ENCODE measurements around the gene SELENOO. TPM values are rescaled to one million over a fixed set of nuclear protein-coding genes. Genes with fewer than 3 reads are reported as not detected.
A peak's percentile ranks its signal among the peaks of the same experiment; 100 is the strongest.

SELENOO gene
- total and polyA plus RNA-seq, 4 donors = 15.6 to 30.3 (median 24.1) TPM

DNA sequence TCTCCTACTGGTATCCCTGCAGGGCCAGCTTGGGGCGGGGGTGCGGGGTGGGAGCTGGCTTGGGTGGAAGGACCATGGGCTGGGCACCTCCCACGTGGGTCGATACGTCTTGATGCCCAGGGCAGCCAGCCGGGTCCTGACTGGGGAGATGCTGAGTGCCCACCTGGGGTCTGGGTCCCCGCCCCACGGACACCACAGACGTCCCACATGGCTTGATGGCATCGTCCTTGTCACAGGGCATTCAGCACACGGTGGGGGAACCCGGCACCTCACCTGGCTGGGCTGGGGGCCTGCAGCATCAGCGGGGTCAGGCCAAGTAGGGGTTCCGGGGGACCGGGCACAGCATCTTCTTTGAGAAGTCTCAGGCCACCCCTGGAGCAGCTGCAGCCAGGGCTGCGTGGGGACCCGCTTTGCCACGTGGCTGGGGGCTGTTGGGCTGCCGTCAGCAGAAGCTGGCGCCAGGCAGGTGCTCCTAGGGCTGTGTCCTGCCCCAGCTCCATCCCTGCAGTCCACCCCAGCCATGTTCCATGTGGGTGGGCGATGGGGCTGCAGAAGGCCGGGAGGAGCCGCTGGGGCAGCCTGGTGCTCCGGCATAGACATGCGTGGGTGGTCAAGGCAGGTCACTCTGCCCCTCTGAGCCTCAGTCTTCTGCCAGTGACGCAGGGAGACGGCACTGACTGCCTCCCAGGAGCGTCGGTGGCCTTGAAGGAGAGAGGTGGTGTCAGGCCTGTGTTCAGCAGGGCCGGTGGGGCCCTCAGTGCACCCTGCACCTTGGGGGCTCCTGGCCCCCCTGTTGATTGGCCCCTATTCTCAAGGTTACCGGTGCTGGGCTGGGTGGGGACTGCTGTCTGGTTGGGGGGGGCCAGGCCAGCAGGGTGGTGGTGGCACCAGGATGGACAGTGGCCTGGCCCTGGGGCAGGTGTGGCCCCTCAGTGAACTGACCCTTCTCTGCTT lies 8.4 kb downstream of the SELENOO start:
- Histone ChIP-seq H3K4me3 (no peak overlapping the region), H3K9ac (ENCODE audit: insufficient read depth in 1 of 2, low read length in 2 of 2) (no peak overlapping the region), H3K9me3 (ENCODE audit: control insufficient read depth in 4 of 4, insufficient read depth in 3 of 4, low read length in 3 of 4) (no peaks in the 10 kb centered on the region), H3K36me3 (ENCODE audit: control insufficient read depth in 4 of 4, insufficient read depth in 4 of 4, low read length in 4 of 4) (peaks cover 7 to 51% (median 39%) of the 10 kb centered on the region in 4 donors), H3K27ac (ENCODE audit: low read depth in 1 of 2, low read length in 1 of 2) (no peak overlapping the region), H3K27me3 (ENCODE audit: control insufficient read depth in 3 of 3, insufficient read depth in 3 of 3, low read length in 2 of 3) (no peaks in the 10 kb centered on the region), H3K4me1 (ENCODE audit: control insufficient read depth in 5 of 5, insufficient read depth in 5 of 5, low read length in 5 of 5) (peaks cover 0 to 2% (median 0%) of the 10 kb centered on the region in 5 donors)
- TF ChIP-seq, protein P1, sequence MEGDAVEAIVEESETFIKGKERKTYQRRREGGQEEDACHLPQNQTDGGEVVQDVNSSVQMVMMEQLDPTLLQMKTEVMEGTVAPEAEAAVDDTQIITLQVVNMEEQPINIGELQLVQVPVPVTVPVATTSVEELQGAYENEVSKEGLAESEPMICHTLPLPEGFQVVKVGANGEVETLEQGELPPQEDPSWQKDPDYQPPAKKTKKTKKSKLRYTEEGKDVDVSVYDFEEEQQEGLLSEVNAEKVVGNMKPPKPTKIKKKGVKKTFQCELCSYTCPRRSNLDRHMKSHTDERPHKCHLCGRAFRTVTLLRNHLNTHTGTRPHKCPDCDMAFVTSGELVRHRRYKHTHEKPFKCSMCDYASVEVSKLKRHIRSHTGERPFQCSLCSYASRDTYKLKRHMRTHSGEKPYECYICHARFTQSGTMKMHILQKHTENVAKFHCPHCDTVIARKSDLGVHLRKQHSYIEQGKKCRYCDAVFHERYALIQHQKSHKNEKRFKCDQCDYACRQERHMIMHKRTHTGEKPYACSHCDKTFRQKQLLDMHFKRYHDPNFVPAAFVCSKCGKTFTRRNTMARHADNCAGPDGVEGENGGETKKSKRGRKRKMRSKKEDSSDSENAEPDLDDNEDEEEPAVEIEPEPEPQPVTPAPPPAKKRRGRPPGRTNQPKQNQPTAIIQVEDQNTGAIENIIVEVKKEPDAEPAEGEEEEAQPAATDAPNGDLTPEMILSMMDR (IDR thresholded peaks at IDR 0.05; ENCODE audit: control extremely low read depth, extremely low read depth) = no peak
- DNase-seq = no peak
- WGBS, 2 donors = 85 to 90% methylated on average over 29 to 31 of the region's 31 CpGs
- no peak for ATAC-seq (ENCODE audit: insufficient read depth, low FRiP score)

DNA sequence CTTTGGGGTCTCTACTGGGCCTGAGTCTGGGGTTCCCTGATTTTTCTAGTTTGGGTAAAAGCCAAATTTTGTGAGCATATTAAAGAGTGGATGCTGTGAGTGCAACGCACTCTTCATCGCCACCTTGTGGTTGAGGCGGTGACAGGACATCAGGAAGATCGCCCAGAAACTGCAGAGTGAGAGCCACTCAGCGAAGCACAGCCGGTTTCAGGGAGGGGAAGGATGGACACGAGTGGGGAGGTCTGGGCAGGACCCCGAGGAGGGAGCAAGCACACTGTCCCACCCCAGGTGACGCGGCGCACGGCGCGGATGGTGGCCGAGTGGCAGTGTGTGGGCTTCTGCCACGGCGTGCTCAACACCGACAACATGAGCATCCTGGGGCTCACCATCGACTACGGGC lies 9.1 kb downstream of the SELENOO start:
- WGBS, 2 donors = 60 to 63% methylated on average over 20 of the region's 20 CpGs
- Histone ChIP-seq H3K4me1 (ENCODE audit: control insufficient read depth in 5 of 5, insufficient read depth in 5 of 5, low read length in 5 of 5) (peaks cover 0 to 2% (median 0%) of the 10 kb centered on the region in 5 donors), H3K9ac (ENCODE audit: insufficient read depth in 1 of 2, low read length in 2 of 2) (no peak overlapping the region), H3K9me3 (ENCODE audit: control insufficient read depth in 4 of 4, insufficient read depth in 3 of 4, low read length in 3 of 4) (no peaks in the 10 kb centered on the region), H3K36me3 (ENCODE audit: control insufficient read depth in 4 of 4, insufficient read depth in 4 of 4, low read length in 4 of 4) (peaks cover 7 to 50% (median 39%) of the 10 kb centered on the region in 4 donors), H3K27me3 (ENCODE audit: control insufficient read depth in 3 of 3, insufficient read depth in 3 of 3, low read length in 2 of 3) (no peaks in the 10 kb centered on the region), H3K27ac (ENCODE audit: low read depth in 1 of 2, low read length in 1 of 2) (no peak overlapping the region), H3K4me3 (no peak overlapping the region)
- TF ChIP-seq, protein P1 (IDR thresholded peaks at IDR 0.05; ENCODE audit: control extremely low read depth, extremely low read depth) = peak; percentile 76
- ATAC-seq (ENCODE audit: insufficient read depth, low FRiP score) = peak; percentile 76
- peak; percentile 63 to 75 (median 69) for DNase-seq

DNA sequence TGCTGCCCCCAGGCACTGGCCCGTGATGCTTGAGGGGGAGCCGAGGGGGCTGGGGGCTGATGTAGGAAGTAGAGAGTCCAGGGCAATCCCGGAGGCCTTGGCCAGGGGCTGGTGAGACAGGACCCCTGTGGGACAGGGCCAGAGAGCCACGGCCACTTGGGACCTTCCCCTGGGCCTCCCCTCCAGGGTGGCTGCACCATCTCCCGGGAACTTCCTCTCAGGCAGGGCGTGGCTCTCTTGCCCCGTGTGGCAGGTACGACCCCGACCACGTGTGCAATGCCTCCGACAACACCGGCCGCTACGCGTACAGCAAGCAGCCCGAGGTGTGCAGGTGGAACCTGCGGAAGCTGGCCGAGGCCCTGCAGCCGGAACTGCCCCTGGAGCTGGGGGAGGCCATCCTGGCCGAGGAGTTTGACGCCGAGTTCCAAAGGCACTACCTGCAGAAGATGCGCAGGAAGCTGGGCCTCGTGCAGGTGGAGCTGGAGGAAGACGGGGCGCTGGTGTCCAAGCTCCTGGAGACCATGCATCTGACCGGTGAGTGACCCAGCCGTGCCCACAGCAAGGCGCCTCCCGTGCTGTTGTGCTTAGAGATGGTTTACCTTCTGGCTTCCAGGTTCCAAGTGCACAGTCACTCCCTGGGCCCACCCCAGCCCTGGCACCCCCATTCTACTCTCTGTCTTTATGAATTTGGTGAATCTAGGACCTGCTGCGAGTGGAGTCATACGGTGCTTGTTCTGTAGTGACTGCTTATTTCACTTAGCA lies 9.7 kb downstream of the SELENOO start:
- no peak overlapping the region for H3K9ac ChIP-seq (ENCODE audit: insufficient read depth in 1 of 2, low read length in 2 of 2)
- H3K9me3 ChIP-seq (ENCODE audit: control insufficient read depth in 4 of 4, insufficient read depth in 3 of 4, low read length in 3 of 4) = no peaks in the 10 kb centered on the region
- 89 to 90% methylated on average over 32 of the region's 32 CpGs for WGBS, 2 donors
- DNase-seq = no peak
- peaks cover 0 to 2% (median 0%) of the 10 kb centered on the region in 5 donors for H3K4me1 ChIP-seq (ENCODE audit: control insufficient read depth in 5 of 5, insufficient read depth in 5 of 5, low read length in 5 of 5)
- no peak overlapping the region for H3K27ac ChIP-seq (ENCODE audit: low read depth in 1 of 2, low read length in 1 of 2)
- H3K4me3 ChIP-seq = no peak overlapping the region
- no peak for ATAC-seq (ENCODE audit: insufficient read depth, low FRiP score)
- H3K36me3 ChIP-seq (ENCODE audit: control insufficient read depth in 4 of 4, insufficient read depth in 4 of 4, low read length in 4 of 4) = peaks cover 7 to 51% (median 46%) of the 10 kb centered on the region in 4 donors
- TF ChIP-seq, protein P1 (IDR thresholded peaks at IDR 0.05; ENCODE audit: control extremely low read depth, extremely low read depth) = no peak
- no peaks in the 10 kb centered on the region for H3K27me3 ChIP-seq (ENCODE audit: control insufficient read depth in 3 of 3, insufficient read depth in 3 of 3, low read length in 2 of 3)

Data from lung (tissue), 12 donors.